Measurements from ENCODE around the gene NSMF.

Gene NSMF

GRCh38 chr9:137459152-137459600, at the start of gene NSMF:
NSMF (minus strand) TSS chr9:137459334; CDS start chr9:137459102, 232 bp downstream.
- DNase-seq: peak; percentile 79

GRCh38 chr9:137506702-137507171, 47.6 kb upstream of the NSMF start:
- no peak for DNase-seq

GRCh38 chr9:137506274-137506673, 47.1 kb upstream of the NSMF start:
- no peak for DNase-seq

GRCh38 chr9:137505421-137506140, 46.4 kb upstream of the NSMF start:
- no peak for DNase-seq

GRCh38 chr9:137504432-137504777, 45.3 kb upstream of the NSMF start:
- no peak for DNase-seq

- DNase-seq: peak; percentile 49
Measured at GRCh38 chr9:137502008-137502911, 43.1 kb upstream of the NSMF start.

GRCh38 chr9:137501457-137501856, 42.3 kb upstream of the NSMF start:
- DNase-seq: no peak

GRCh38 chr9:137500666-137501397, 41.7 kb upstream of the NSMF start:
- no peak for DNase-seq

- no peak for DNase-seq
Measured at GRCh38 chr9:137499858-137500661, 40.9 kb upstream of the NSMF start.

- no peak for DNase-seq
Measured at GRCh38 chr9:137499416-137499815, 40.3 kb upstream of the NSMF start.

GRCh38 chr9:137498720-137499150, 39.6 kb upstream of the NSMF start:
- DNase-seq: no peak

GRCh38 chr9:137497921-137498719, 39.0 kb upstream of the NSMF start:
- DNase-seq: no peak

GRCh38 chr9:137496601-137497375, 37.7 kb upstream of the NSMF start:
- no peak for DNase-seq

GRCh38 chr9:137494550-137495351, 35.6 kb upstream of the NSMF start:
- DNase-seq: no peak

GRCh38 chr9:137494104-137494544, 35.0 kb upstream of the NSMF start:
- DNase-seq: no peak

GRCh38 chr9:137493364-137494103, 34.4 kb upstream of the NSMF start:
- DNase-seq: no peak

- peak; percentile 20 for DNase-seq
Measured at GRCh38 chr9:137492464-137493363, 33.6 kb upstream of the NSMF start.

Data from NCI-H226 (cell line).